Neutrophil (primary cell): Measurements from ENCODE around the gene SPSB1.

Experiments
- H3K27ac ChIP-seq: fragments of 200-600 bp; sonication (generic); 2 replicates; pipeline ENCODE4 v1.5.1; 2016; ENCODE audit warnings: mild to moderate bottlenecking, moderate library complexity
- H3K27me3 ChIP-seq: fragments of 200-600 bp; sonication (generic); 2 replicates; pipeline ENCODE4 v1.6.0; 2016; ENCODE audit warnings: mild to moderate bottlenecking
- H3K36me3 ChIP-seq: fragments of 200-600 bp; sonication (generic); 2 replicates; pipeline ENCODE4 v1.5.1; 2017
- H3K4me1 ChIP-seq, 2 experiments: fragments of 200-600 bp in 1 of 2; sonication (generic) in 1 of 2; 1 replicate in 1 of 2; 2 replicates in 1 of 2; pipeline versions ENCODE4 v1.5.1 to v1.6.1; 2013 to 2016; ENCODE audit warnings: low read depth in 1 of 2, low read length in 1 of 2, mild to moderate bottlenecking in 1 of 2, moderate library complexity in 1 of 2; ENCODE audit not compliant: control insufficient read depth in 1 of 2, insufficient read depth in 1 of 2
- H3K4me3 ChIP-seq, 2 experiments: fragments of 200-600 bp in 1 of 2; sonication (generic) in 1 of 2; 1 replicate in 1 of 2; 2 replicates in 1 of 2; pipeline ENCODE4 v1.5.1; 2013 to 2016; ENCODE audit warnings: low read depth in 1 of 2, low read length in 1 of 2, mild to moderate bottlenecking in 1 of 2, moderate library complexity in 1 of 2
- H3K9me3 ChIP-seq: fragments of 200-600 bp; sonication (generic); 2 replicates; pipeline ENCODE4 v1.5.1; 2016
- CTCF ChIP-seq: fragments of 200-600 bp; sonication (generic); IDR thresholded peaks from 2 replicates; pipeline ENCODE4 v1.5.1; 2016; ENCODE audit warnings: antibody characterized with exemption

SPSB1 gene

GRCh38 chr1:9324246-9325096, 31.8 kb downstream of the SPSB1 start:
- no peak overlapping the region for H3K27ac ChIP-seq
- H3K27me3 ChIP-seq, result peaks cover 22% of the 10 kb centered on the region
- no peaks in the 10 kb centered on the region for H3K9me3 ChIP-seq
- H3K4me3 ChIP-seq, result no peak overlapping the region
- no peaks in the 10 kb centered on the region for H3K4me1 ChIP-seq
- TF ChIP-seq CTCF, result no peak
- no peaks in the 10 kb centered on the region for H3K36me3 ChIP-seq

GRCh38 chr1:9326596-9326995, 33.9 kb downstream of the SPSB1 start:
- Histone ChIP-seq H3K9me3 (no peaks in the 10 kb centered on the region), H3K27ac (no peak overlapping the region), H3K36me3 (no peaks in the 10 kb centered on the region), H3K4me1 (no peaks in the 10 kb centered on the region), H3K4me3 (no peak overlapping the region), H3K27me3 (peaks cover 8% of the 10 kb centered on the region)
- TF ChIP-seq CTCF, result no peak

GRCh38 chr1:9328201-9328600, 35.5 kb downstream of the SPSB1 start:
- Histone ChIP-seq H3K27me3 (peaks cover 8% of the 10 kb centered on the region), H3K9me3 (no peaks in the 10 kb centered on the region), H3K4me1 (no peaks in the 10 kb centered on the region), H3K4me3 (no peak overlapping the region), H3K27ac (no peak overlapping the region), H3K36me3 (no peaks in the 10 kb centered on the region)
- no peak for TF ChIP-seq CTCF

- H3K4me1 ChIP-seq, result no peaks in the 10 kb centered on the region
- TF ChIP-seq CTCF, result no peak
- no peaks in the 10 kb centered on the region for H3K36me3 ChIP-seq
- H3K4me3 ChIP-seq, result no peak overlapping the region
- peaks cover 8% of the 10 kb centered on the region for H3K27me3 ChIP-seq
- H3K9me3 ChIP-seq, result no peaks in the 10 kb centered on the region
- H3K27ac ChIP-seq, result no peak overlapping the region
Observed at GRCh38 chr1:9328715-9329114, 36.0 kb downstream of the SPSB1 start.

- TF ChIP-seq CTCF, result no peak
- H3K9me3 ChIP-seq, result no peaks in the 10 kb centered on the region
- no peak overlapping the region for H3K4me3 ChIP-seq
- H3K4me1 ChIP-seq, result no peaks in the 10 kb centered on the region
- H3K27me3 ChIP-seq, result peaks cover 8% of the 10 kb centered on the region
- no peaks in the 10 kb centered on the region for H3K36me3 ChIP-seq
- no peak overlapping the region for H3K27ac ChIP-seq
Observed at GRCh38 chr1:9331016-9331415, 38.3 kb downstream of the SPSB1 start.
